HCT116 (cell line): ENCODE data around the gene DLEC1. TPM values are rescaled to one million over a fixed set of nuclear protein-coding genes. Genes with fewer than 3 reads are reported as not detected.

Source experiments
- ATAC-seq: fragments of 200-7000 bp; cut with Tn5 transposase; 2 replicates; pipeline ENCODE4 v1.9.1; 2020; ENCODE audit warnings: mild to moderate bottlenecking, moderate library complexity
- BruUV-seq: library from RNA; stranded (reverse); fragments of 400-500 nt; replicated peaks from 2 replicates; lab custom pipeline; 2021; lab: Mats Ljungman, UMichigan
- CTCF ChIA-PET: fragments of 300-600 bp; sonication (Branson Sonifier 250); formaldehyde crosslinking; loops from one replicate; lab custom pipeline; 2021; ENCODE audit warnings: antibody characterized with exemption; lab: Charles Lee
- POLR2A ChIA-PET: fragments of 300-600, 350-600 bp; sonication (Branson Sonifier 250); formaldehyde crosslinking; loops from one replicate; lab custom pipeline; 2021; ENCODE audit warnings: antibody characterized with exemption; lab: Charles Lee
- RAD21 ChIA-PET, 2 experiments: fragments of 300-600 bp; sonication (Branson Sonifier 250); formaldehyde crosslinking; loops; one replicate each; lab custom pipeline; 2023; ENCODE audit warnings: low total read pairs in 2 of 2; ENCODE audit not compliant: uncharacterized antibody in 2 of 2, unreplicated experiment in 2 of 2, low non-redundant PET in 1 of 2; lab: Charles Lee
- DNase-seq: peaks from one replicate; pipeline ENCODE4 v3.0.0-alpha.2; 2010; ENCODE audit warnings: low read depth, low spot score
- H2AFZ ChIP-seq: fragments of 200-600 bp; shearing (Covaris generic), sonication (generic); 2 replicates; pipeline ENCODE4 v1.6.1; 2017; ENCODE audit warnings: low read depth, mixed run types, mixed read lengths, antibody characterized with exemption, low read length; ENCODE audit not compliant: poor library complexity, severe bottlenecking
- H3K27ac ChIP-seq: 2 replicates; pipeline ENCODE4 v1.5.1; 2012; ENCODE audit warnings: low read depth, low read length
- H3K27me3 ChIP-seq: fragments of 200-600 bp; sonication (generic); 2 replicates; pipeline ENCODE4 v1.6.1; 2016; ENCODE audit warnings: mixed run types, low read length, mixed read lengths; ENCODE audit not compliant: insufficient read depth
- H3K36me3 ChIP-seq, 2 experiments: fragments of 200-500 bp in 1 of 2; fragments of 200-600 bp in 1 of 2; sonication (Bioruptor generic) in 1 of 2; sonication (generic) in 1 of 2; 2 replicates each; pipeline versions ENCODE4 v1.5.1 to v1.6.1; 2014 to 2016; ENCODE audit warnings: low read length in 2 of 2, inconsistent platforms in 1 of 2, mixed read lengths in 1 of 2, mixed run types in 1 of 2; ENCODE audit not compliant: insufficient read depth in 2 of 2, control insufficient read depth in 1 of 2
- H3K4me1 ChIP-seq, 2 experiments: fragments of 200-600 bp in 1 of 2; sonication (generic) in 1 of 2; 2 replicates each; pipeline versions ENCODE4 v1.5.1 to v1.6.1; 2012 to 2017; ENCODE audit warnings: low read length in 2 of 2, inconsistent platforms in 1 of 2, mild to moderate bottlenecking in 1 of 2, mixed read lengths in 1 of 2, mixed run types in 1 of 2, moderate library complexity in 1 of 2; ENCODE audit not compliant: insufficient read depth in 2 of 2, control insufficient read depth in 1 of 2
- H3K4me2 ChIP-seq: fragments of 200-600 bp; sonication (generic); 2 replicates; pipeline ENCODE4 v1.6.1; 2017; ENCODE audit warnings: mixed run types, low read length, mixed read lengths
- H3K4me3 ChIP-seq, 2 experiments: fragments of 200-600 bp in 1 of 2; sonication (generic) in 1 of 2; replicated peaks in 1 of 2; 2 replicates each; pipeline ENCODE4 v1.5.1; 2011 to 2016; ENCODE audit warnings: low read length in 2 of 2, control low read depth in 1 of 2, low read depth in 1 of 2, mild to moderate bottlenecking in 1 of 2, mixed read lengths in 1 of 2, mixed run types in 1 of 2
- H3K79me2 ChIP-seq: fragments of 200-600 bp; sonication (generic); 2 replicates; pipeline ENCODE4 v1.6.1; 2017; ENCODE audit warnings: mild to moderate bottlenecking, mixed run types, low read length, moderate library complexity, mixed read lengths; ENCODE audit not compliant: insufficient read depth
- H3K9ac ChIP-seq: fragments of 200-600 bp; sonication (generic); 2 replicates; pipeline ENCODE4 v1.6.1; 2016; ENCODE audit warnings: low read length, mixed read lengths
- H3K9me2 ChIP-seq: fragments of 200-600 bp; sonication (generic), shearing (Covaris generic); 2 replicates; pipeline ENCODE4 v1.6.1; 2017; ENCODE audit warnings: mixed run types, mild to moderate bottlenecking, moderate library complexity; ENCODE audit not compliant: insufficient read depth
- H3K9me3 ChIP-seq, 2 experiments: fragments of 200-500 bp in 1 of 2; fragments of 200-600 bp in 1 of 2; sonication (Bioruptor generic) in 1 of 2; sonication (generic) in 1 of 2; 2 replicates each; pipeline ENCODE4 v1.6.1; 2014 to 2017; ENCODE audit warnings: low read length in 2 of 2, mixed read lengths in 2 of 2, inconsistent platforms in 1 of 2, low read depth in 1 of 2, mild to moderate bottlenecking in 1 of 2, mixed run types in 1 of 2, moderate library complexity in 1 of 2; ENCODE audit not compliant: control insufficient read depth in 1 of 2, insufficient read depth in 1 of 2
- H4K20me1 ChIP-seq: fragments of 200-600 bp; sonication (generic), shearing (Covaris generic); 2 replicates; pipeline ENCODE4 v1.6.1; 2017; ENCODE audit warnings: mixed run types, mild to moderate bottlenecking, moderate library complexity; ENCODE audit not compliant: insufficient read depth
- CBX3 ChIP-seq: IDR thresholded peaks from 2 replicates; pipeline ENCODE4 v1.6.1; 2012; ENCODE audit warnings: low read depth
- EGR1 ChIP-seq: IDR thresholded peaks from 2 replicates; pipeline ENCODE4 v1.6.1; 2012; ENCODE audit warnings: low read depth
- ELF1 ChIP-seq: IDR thresholded peaks from 2 replicates; pipeline ENCODE4 v1.6.1; 2012; ENCODE audit warnings: low read depth, borderline replicate concordance
- EZH2 ChIP-seq: fragments of 200-600 bp; sonication (generic); IDR thresholded peaks from 2 replicates; pipeline ENCODE4 v1.6.1; 2017; ENCODE audit warnings: antibody characterized with exemption, mixed run types
- FOSL1 ChIP-seq: IDR thresholded peaks from 2 replicates; pipeline ENCODE4 v1.6.1; 2012; ENCODE audit warnings: low read depth
- POLR2AphosphoS5 ChIP-seq: IDR thresholded peaks from 2 replicates; pipeline ENCODE4 v1.6.1; 2011; ENCODE audit warnings: mild to moderate bottlenecking, low read depth, low read length, moderate library complexity
- YY1 ChIP-seq: IDR thresholded peaks from 2 replicates; pipeline ENCODE4 v1.6.1; 2011; ENCODE audit warnings: low read length, low read depth, moderate library complexity, mild to moderate bottlenecking; ENCODE audit not compliant: insufficient replicate concordance; ENCODE audit errors: extremely low read depth
- ZFX ChIP-seq: fragments of 450-650 bp; IDR thresholded peaks from 2 replicates; pipeline ENCODE4 v1.6.1; 2017
- ZNF274 ChIP-seq: fragments of 200-500 bp; sonication (Bioruptor generic); IDR thresholded peaks from 2 replicates; pipeline ENCODE4 v1.6.1; 2014; ENCODE audit warnings: mild to moderate bottlenecking, low read depth, low read length, inconsistent platforms
- intact Hi-C: fragments of 100-400 bp; cut with micrococcal nuclease; formaldehyde crosslinking; loops from 2 replicates; pipeline ENCODE4 v1.10.0; 2022
- total RNA-seq: library from RNA; stranded (reverse); gene quantifications from one replicate; pipeline ENCODE4 v1.2.1, GENCODE V29; 2021; ENCODE audit not compliant: unreplicated experiment
- TF ChIP-seq, protein P1 (sequence below), 3 experiments: fragments of 200-600 bp in 1 of 3; sonication (generic) in 1 of 3; IDR thresholded peaks in 2 of 3; conservative IDR thresholded peaks in 1 of 3; 2 replicates each; pipeline ENCODE4 v1.5.1; 2012 to 2017; ENCODE audit warnings: low read depth in 2 of 3, low read length in 2 of 3, antibody characterized with exemption in 1 of 3, borderline replicate concordance in 1 of 3, control low read depth in 1 of 3, mild to moderate bottlenecking in 1 of 3, mixed read lengths in 1 of 3, mixed run types in 1 of 3, moderate library complexity in 1 of 3; ENCODE audit not compliant: insufficient read depth in 1 of 3
- TF ChIP-seq, protein P2 (sequence below): IDR thresholded peaks from 2 replicates; pipeline ENCODE4 v1.6.1; 2011; ENCODE audit warnings: mild to moderate bottlenecking, low read length, moderate library complexity; ENCODE audit not compliant: insufficient replicate concordance; ENCODE audit errors: extremely low read depth

Gene DLEC1
- total RNA-seq, 1 experiment from 2014 or later = 0.61 TPM

DNA sequence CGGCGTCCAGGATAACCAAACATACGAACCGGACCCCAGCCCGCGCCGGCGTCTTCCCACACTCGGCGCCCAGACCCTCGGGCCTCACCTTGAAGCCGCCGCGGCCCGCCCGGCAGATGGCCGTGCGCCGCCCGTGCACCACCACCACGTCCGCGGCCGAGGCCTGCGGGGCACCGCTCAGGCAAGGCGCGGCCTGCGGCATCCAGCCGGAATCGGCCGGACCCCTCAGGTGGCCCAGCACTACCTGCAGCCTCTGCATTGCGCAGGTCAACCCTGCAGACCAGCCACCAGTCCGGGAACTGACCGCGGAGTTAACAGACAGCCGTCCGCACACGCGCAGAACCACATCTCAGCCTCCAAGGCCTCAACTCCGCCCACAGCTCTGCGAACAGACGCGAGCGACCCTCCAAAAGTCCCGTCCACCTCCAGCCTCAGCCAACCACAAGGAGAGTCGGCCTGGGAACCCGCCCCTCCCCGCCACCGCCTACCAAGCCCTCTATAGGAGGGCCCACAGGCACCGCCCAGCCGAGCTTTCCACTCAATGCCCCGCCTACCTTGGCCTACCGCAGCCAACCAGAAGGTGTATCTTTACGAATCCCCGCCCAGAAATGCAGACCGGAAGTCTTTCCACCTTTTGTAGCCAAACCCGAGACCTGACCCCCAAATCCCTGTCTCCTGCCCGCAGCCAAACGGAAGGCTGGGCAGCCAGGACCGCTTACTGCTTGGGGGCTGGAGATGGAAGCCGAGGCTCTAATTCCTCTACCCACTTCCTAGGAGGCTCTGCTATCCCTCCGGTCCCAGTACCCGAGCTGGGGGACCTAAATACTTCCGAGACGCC is 98.0 kb downstream of the DLEC1 start, which contains the start of gene ACAA1 (continued):
- TF ChIP-seq EGR1 (no peak), EZH2 (no peak), CBX3 (no peak), YY1 (no peak), ELF1 (no peak)
- TF ChIP-seq, all 23 proteins: peak for 4

DNA sequence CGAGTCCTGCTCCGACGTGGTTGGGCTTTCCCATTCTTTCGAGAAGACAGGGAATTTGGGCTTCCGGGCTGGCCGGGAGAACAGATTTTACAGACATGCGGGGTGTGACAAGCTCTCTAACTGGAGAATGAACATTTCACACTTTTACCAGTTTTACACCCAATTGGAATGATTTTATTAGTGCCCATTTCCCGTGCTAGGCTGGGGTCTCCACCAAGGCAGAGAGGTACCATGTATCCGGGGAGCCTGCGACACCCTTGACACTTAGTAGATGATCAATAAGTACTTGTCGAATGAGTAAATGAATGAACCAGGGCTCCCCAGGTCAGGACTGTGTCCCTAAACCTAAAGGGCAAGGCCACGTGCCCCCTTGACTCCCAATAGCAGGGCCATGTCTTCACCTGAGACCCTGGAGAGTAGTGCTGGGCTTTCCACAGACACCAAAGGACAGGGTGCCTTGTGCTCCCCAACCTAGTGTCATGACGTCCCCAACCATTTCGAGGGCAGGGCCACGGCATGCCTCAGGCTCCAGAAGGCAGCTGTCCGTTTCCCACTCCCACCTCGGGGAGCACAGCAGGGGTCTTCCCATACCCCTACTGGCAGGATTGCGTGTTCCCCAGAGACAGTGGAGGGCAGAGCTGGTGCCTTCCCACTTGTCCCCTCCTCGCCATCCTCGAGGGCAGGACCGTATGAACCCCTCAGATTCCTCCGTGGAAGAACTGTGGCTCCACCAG is 98.8 kb downstream of the DLEC1 start:
- H3K27me3 ChIP-seq = no peaks in the 10 kb centered on the region
- POLR2A ChIA-PET = interaction anchor here (0.8 to 1.4 kb wide), 5 partner anchors 10 to 27 kb away, joined by 3 to 19 read pairs (median 5); partner anchors contain the start of gene OXSR1
- peak overlapping the region; percentile 91 for H3K4me2 ChIP-seq
- H3K9me2 ChIP-seq = no peaks in the 10 kb centered on the region
- H4K20me1 ChIP-seq = no peaks in the 10 kb centered on the region
- H2AFZ ChIP-seq = peak overlapping the region; percentile 91
- TF ChIP-seq ZNF274 (no peak), ZFX (no peak), POLR2AphosphoS5 (no peak; the same call in 1 of the 2 replicates), CBX3 (no peak), FOSL1 (no peak)
- TF ChIP-seq, protein P1, sequence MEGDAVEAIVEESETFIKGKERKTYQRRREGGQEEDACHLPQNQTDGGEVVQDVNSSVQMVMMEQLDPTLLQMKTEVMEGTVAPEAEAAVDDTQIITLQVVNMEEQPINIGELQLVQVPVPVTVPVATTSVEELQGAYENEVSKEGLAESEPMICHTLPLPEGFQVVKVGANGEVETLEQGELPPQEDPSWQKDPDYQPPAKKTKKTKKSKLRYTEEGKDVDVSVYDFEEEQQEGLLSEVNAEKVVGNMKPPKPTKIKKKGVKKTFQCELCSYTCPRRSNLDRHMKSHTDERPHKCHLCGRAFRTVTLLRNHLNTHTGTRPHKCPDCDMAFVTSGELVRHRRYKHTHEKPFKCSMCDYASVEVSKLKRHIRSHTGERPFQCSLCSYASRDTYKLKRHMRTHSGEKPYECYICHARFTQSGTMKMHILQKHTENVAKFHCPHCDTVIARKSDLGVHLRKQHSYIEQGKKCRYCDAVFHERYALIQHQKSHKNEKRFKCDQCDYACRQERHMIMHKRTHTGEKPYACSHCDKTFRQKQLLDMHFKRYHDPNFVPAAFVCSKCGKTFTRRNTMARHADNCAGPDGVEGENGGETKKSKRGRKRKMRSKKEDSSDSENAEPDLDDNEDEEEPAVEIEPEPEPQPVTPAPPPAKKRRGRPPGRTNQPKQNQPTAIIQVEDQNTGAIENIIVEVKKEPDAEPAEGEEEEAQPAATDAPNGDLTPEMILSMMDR (IDR thresholded peaks at IDR 0.05 in 2 of 3, conservative IDR thresholded peaks at IDR 0.05 in 1 of 3; ENCODE audit: borderline replicate concordance in 1 of 3, insufficient read depth in 1 of 3, low read depth in 2 of 3, low read length in 2 of 3) = peak in 2 of 3 experiments; percentile 30 to 35; a peak in 3 of 6 replicates
- TF ChIP-seq, protein P2, sequence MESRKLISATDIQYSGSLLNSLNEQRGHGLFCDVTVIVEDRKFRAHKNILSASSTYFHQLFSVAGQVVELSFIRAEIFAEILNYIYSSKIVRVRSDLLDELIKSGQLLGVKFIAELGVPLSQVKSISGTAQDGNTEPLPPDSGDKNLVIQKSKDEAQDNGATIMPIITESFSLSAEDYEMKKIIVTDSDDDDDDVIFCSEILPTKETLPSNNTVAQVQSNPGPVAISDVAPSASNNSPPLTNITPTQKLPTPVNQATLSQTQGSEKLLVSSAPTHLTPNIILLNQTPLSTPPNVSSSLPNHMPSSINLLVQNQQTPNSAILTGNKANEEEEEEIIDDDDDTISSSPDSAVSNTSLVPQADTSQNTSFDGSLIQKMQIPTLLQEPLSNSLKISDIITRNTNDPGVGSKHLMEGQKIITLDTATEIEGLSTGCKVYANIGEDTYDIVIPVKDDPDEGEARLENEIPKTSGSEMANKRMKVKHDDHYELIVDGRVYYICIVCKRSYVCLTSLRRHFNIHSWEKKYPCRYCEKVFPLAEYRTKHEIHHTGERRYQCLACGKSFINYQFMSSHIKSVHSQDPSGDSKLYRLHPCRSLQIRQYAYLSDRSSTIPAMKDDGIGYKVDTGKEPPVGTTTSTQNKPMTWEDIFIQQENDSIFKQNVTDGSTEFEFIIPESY = no peak
- H3K9ac ChIP-seq = peak overlapping the region; percentile 65
- H3K27ac ChIP-seq = peak overlapping the region; percentile 67
- peaks cover 12% of the 10 kb centered on the region for H3K79me2 ChIP-seq
- H3K36me3 ChIP-seq = peaks cover 0 to 4% of the 10 kb centered on the region in 2 experiments; a peak in 1 of 4 replicates
- intact Hi-C loops = loop anchor here (2.0 to 10.0 kb wide), 2 partner anchors 27 to 317 kb away; partner anchors contain the start of genes ACVR2B and OXSR1
- H3K4me3 ChIP-seq = peak overlapping the region; percentile 87 to 91
- BruUV-seq = TSS peak; percentile 88
- H3K4me1 ChIP-seq = peaks cover 32 to 70% of the 10 kb centered on the region in 2 experiments
- ATAC-seq = no peak
- no peak for DNase-seq
- no peaks in the 10 kb centered on the region for H3K9me3 ChIP-seq
- CTCF ChIA-PET = interaction anchor here (1.0 to 1.6 kb wide), 3 partner anchors 21 to 27 kb away, joined by 4 to 6 read pairs (median 6); partner anchors contain the start of gene OXSR1
- RAD21 ChIA-PET = interaction anchor here in 1 of 2 experiments (1.1 kb wide), 1 partner anchor 27 kb away, joined by 3 read pairs; the partner anchor contains the start of gene OXSR1
